SJSA1 (cell line): ENCODE data around the gene SOX13. TPM values are rescaled to one million over a fixed set of nuclear protein-coding genes. Genes with fewer than 3 reads are reported as not detected.

Experiments used
- DNase-seq, 2 experiments: peaks; one replicate each; pipeline ENCODE4 v3.0.0-alpha.2; 2015 to 2020; ENCODE audit warnings: low spot score in 2 of 2, low read depth in 1 of 2
- H3K27ac ChIP-seq: fragments of 250-450 bp; sonication (Bioruptor Pico); 2 replicates; pipeline ENCODE4 v1.5.1; 2020; ENCODE audit warnings: mild to moderate bottlenecking, moderate library complexity
- H3K27me3 ChIP-seq: fragments of 250-450 bp; sonication (Bioruptor Pico); replicated peaks from 2 replicates; pipeline ENCODE4 v1.5.1; 2020; ENCODE audit warnings: mild to moderate bottlenecking, moderate library complexity
- H3K36me3 ChIP-seq: fragments of 250-450 bp; sonication (Bioruptor Pico); 2 replicates; pipeline ENCODE4 v1.5.1; 2020; ENCODE audit warnings: mild to moderate bottlenecking
- H3K4me1 ChIP-seq: fragments of 250-450 bp; sonication (Bioruptor Pico); replicated peaks from 2 replicates; pipeline ENCODE4 v1.6.1; 2021; ENCODE audit warnings: mild to moderate bottlenecking
- H3K4me3 ChIP-seq: fragments of 250-450 bp; sonication (Bioruptor Pico); 2 replicates; pipeline ENCODE4 v1.5.1; 2020; ENCODE audit warnings: mild to moderate bottlenecking
- H3K9me3 ChIP-seq: fragments of 250-450 bp; sonication (Bioruptor Pico); replicated peaks from 2 replicates; pipeline ENCODE4 v1.5.1; 2020; ENCODE audit warnings: mild to moderate bottlenecking
- total RNA-seq: library from RNA; depleted of rRNA; stranded (reverse); fragments of >200 nt; shearing (Covaris generic); gene quantifications from 2 replicates; pipeline ENCODE4 v1.2.3, GENCODE V29; 2014; rRNA removed

Gene SOX13
- total RNA-seq, 1 experiment from 2014 or later: 15.5 TPM

DNA sequence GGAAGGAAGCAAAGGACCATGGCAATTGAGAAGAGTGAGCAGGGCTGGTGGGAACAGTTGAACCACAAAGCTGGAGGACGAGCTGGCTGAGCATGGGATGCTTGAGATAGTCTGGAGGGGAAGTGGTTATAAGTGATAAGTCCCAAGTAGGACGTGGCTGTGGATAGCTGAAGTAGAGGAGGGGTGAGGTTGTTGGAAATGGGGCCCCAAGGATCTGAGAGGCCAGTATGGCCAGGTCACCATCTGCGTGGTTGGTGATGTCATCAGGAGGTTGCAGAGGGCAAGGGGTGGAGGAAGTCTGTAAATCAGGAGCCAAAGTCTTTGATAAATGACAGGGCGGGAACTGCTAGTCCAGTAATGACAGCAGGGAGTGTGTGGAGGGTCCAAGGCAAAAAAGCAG, 104.2 kb downstream of the SOX13 start:
- Histone ChIP-seq H3K4me1 (peaks cover 4% of the 10 kb centered on the region), H3K36me3 (no peaks in the 10 kb centered on the region), H3K4me3 (no peak overlapping the region), H3K9me3 (no peaks in the 10 kb centered on the region), H3K27ac (no peak overlapping the region), H3K27me3 (no peaks in the 10 kb centered on the region)
- no peak for DNase-seq

Other genes starting within 250 kb of the SOX13 start
- 132 and 160 TPM in 2 replicates for gene SNRPE, start 211.5 kb upstream of the SOX13 start, total RNA-seq
- 22.2 and 22.3 TPM in 2 replicates for gene ETNK2, start 78.9 kb downstream of the SOX13 start, total RNA-seq
- gene REN, start 93.2 kb downstream of the SOX13 start, total RNA-seq: not detected in 2 replicates
- 190 and 222 TPM in 2 replicates for gene KISS1, start 123.4 kb downstream of the SOX13 start, total RNA-seq
- gene GOLT1A, start 140.9 kb downstream of the SOX13 start, total RNA-seq: not detected in 2 replicates